ENCODE results near the gene EIF4E.
A peak's percentile ranks its signal among the peaks of the same experiment; 100 is the strongest.
"Not testable (repeated sequence)": the region's sequence is repeated elsewhere in the genome, so short reads cannot be mapped to it uniquely, and the experiment has no call there.

Gene EIF4E

GRCh38 chr4:98935633-98936032 lies 6.7 kb upstream of the EIF4E start:
- DNase-seq (ENCODE audit: low read depth), result no peak
- H3K4me3 ChIP-seq (ENCODE audit: low read depth, low read length), result no peak overlapping the region
- TF ChIP-seq CTCF (IDR thresholded peaks at IDR 0.05; ENCODE audit: low read depth, low read length, missing control alignments), result no peak
- in situ Hi-C loops (cut with HindIII; ENCODE audit: low sequenced_read_pairs), result no loop called here

- H3K4me3 ChIP-seq (ENCODE audit: low read depth, low read length); DNase-seq (ENCODE audit: low read depth); in situ Hi-C loops (cut with HindIII; ENCODE audit: low sequenced_read_pairs): not testable (repeated sequence)
These were observed 5.9 kb upstream of the EIF4E start for GRCh38 chr4:98934851-98935250.

- H3K4me3 ChIP-seq (ENCODE audit: low read depth, low read length), result no peak overlapping the region
- no peak for DNase-seq (ENCODE audit: low read depth)
- in situ Hi-C loops (cut with HindIII; ENCODE audit: low sequenced_read_pairs), result no loop called here
- TF ChIP-seq CTCF (IDR thresholded peaks at IDR 0.05; ENCODE audit: low read depth, low read length, missing control alignments), result no peak
These were observed 3.6 kb upstream of the EIF4E start for GRCh38 chr4:98932539-98932938.

- in situ Hi-C loops (cut with HindIII; ENCODE audit: low sequenced_read_pairs), result no loop called here
- no peak for TF ChIP-seq CTCF (IDR thresholded peaks at IDR 0.05; ENCODE audit: low read depth, low read length, missing control alignments)
- H3K4me3 ChIP-seq (ENCODE audit: low read depth, low read length), result peak overlapping the region; percentile 99
- DNase-seq (ENCODE audit: low read depth), result no peak
These were observed 1.5 kb upstream of the EIF4E start for GRCh38 chr4:98930311-98930865.

GRCh38 chr4:98929341-98930267 lies 671 bp upstream of the EIF4E start:
- no peak for TF ChIP-seq CTCF (IDR thresholded peaks at IDR 0.05; ENCODE audit: low read depth, low read length, missing control alignments)
- H3K4me3 ChIP-seq (ENCODE audit: low read depth, low read length), result peak overlapping the region; percentile 99
- DNase-seq (ENCODE audit: low read depth), result peak; percentile 49
- in situ Hi-C loops (cut with HindIII; ENCODE audit: low sequenced_read_pairs), result no loop called here

GRCh38 chr4:98928131-98928504 lies 815 bp downstream of the EIF4E start:
- H3K4me3 ChIP-seq (ENCODE audit: low read depth, low read length), result peak overlapping the region; percentile 99
- DNase-seq (ENCODE audit: low read depth), result peak; percentile 45
- TF ChIP-seq CTCF (IDR thresholded peaks at IDR 0.05; ENCODE audit: low read depth, low read length, missing control alignments), result no peak
- in situ Hi-C loops (cut with HindIII; ENCODE audit: low sequenced_read_pairs), result no loop called here

- DNase-seq (ENCODE audit: low read depth); in situ Hi-C loops (cut with HindIII; ENCODE audit: low sequenced_read_pairs); H3K4me3 ChIP-seq (ENCODE audit: low read depth, low read length): not testable (repeated sequence)
These were observed 2.7 kb downstream of the EIF4E start for GRCh38 chr4:98926257-98926656.

Measured in astrocyte of the cerebellum (primary cell).